Keratinocyte (primary cell): ENCODE results near the gene DLG5. TPM values are rescaled to one million over a fixed set of nuclear protein-coding genes. Genes with fewer than 3 reads are reported as not detected.

Experiments
- DNase-seq: peaks from one replicate; pipeline ENCODE4 v3.0.0-alpha.2; 2011; ENCODE audit warnings: low read depth, missing footprints, low spot score
- FAIRE-seq: peaks from 2 replicates; lab custom pipeline; 2011; peaks lifted over from hg19 to GRCh38; lab: Jason Lieb, UNC
- H2AFZ ChIP-seq: 2 replicates; pipeline ENCODE4 v1.6.0; 2012; ENCODE audit warnings: low read length, control low read depth, inconsistent platforms; ENCODE audit not compliant: control insufficient read depth
- H3K27ac ChIP-seq: 2 replicates; pipeline ENCODE4 v1.5.1; 2011; ENCODE audit warnings: low read length; ENCODE audit not compliant: control insufficient read depth, insufficient read depth
- H3K27me3 ChIP-seq: 3 replicates; pipeline ENCODE4 v1.6.0; 2011; ENCODE audit warnings: low read length; ENCODE audit not compliant: control insufficient read depth, insufficient read depth; ENCODE audit errors: extremely low read depth
- H3K36me3 ChIP-seq, 2 experiments: 2 replicates in 1 of 2; 3 replicates in 1 of 2; pipeline ENCODE4 v1.5.1; 2011; ENCODE audit warnings: low read length in 2 of 2, mild to moderate bottlenecking in 1 of 2; ENCODE audit not compliant: control insufficient read depth in 2 of 2, insufficient read depth in 2 of 2; ENCODE audit errors: extremely low read depth in 1 of 2
- H3K4me1 ChIP-seq: 3 replicates; pipeline ENCODE4 v1.5.1; 2011; ENCODE audit warnings: low read length; ENCODE audit not compliant: control insufficient read depth, insufficient read depth; ENCODE audit errors: extremely low read depth
- H3K4me2 ChIP-seq: 3 replicates; pipeline ENCODE4 v1.6.0; 2011; ENCODE audit warnings: low read depth, low read length; ENCODE audit not compliant: control insufficient read depth, insufficient read depth; ENCODE audit errors: extremely low read depth
- H3K4me3 ChIP-seq, 3 experiments: fragments of 200-600 bp in 1 of 3; sonication (generic) in 1 of 3; 2 replicates in 2 of 3; 3 replicates in 1 of 3; pipeline ENCODE4 v1.5.1; 2011 to 2016; ENCODE audit warnings: low read length in 3 of 3, mild to moderate bottlenecking in 3 of 3, control low read depth in 2 of 3, inconsistent platforms in 1 of 3, low read depth in 1 of 3, mixed read lengths in 1 of 3, mixed run types in 1 of 3, moderate library complexity in 1 of 3; ENCODE audit not compliant: control insufficient read depth in 2 of 3, insufficient read depth in 2 of 3; ENCODE audit errors: extremely low read depth in 1 of 3
- H3K79me2 ChIP-seq: 2 replicates; pipeline ENCODE4 v1.6.0; 2012; ENCODE audit warnings: low read length; ENCODE audit not compliant: control insufficient read depth, insufficient read depth
- H3K9ac ChIP-seq: 3 replicates; pipeline ENCODE4 v1.6.0; 2011; ENCODE audit warnings: low read length; ENCODE audit not compliant: control insufficient read depth, insufficient read depth; ENCODE audit errors: extremely low read depth
- H3K9me1 ChIP-seq: 3 replicates; pipeline ENCODE4 v1.6.0; 2011; ENCODE audit warnings: low read length; ENCODE audit not compliant: control insufficient read depth, insufficient read depth; ENCODE audit errors: extremely low read depth
- H3K9me3 ChIP-seq: 2 replicates; pipeline ENCODE4 v1.5.1; 2012; ENCODE audit warnings: low read depth, low read length; ENCODE audit not compliant: control insufficient read depth
- H4K20me1 ChIP-seq: 3 replicates; pipeline ENCODE4 v1.6.0; 2011; ENCODE audit warnings: low read length; ENCODE audit not compliant: control insufficient read depth, insufficient read depth; ENCODE audit errors: extremely low read depth
- EZH2 ChIP-seq: IDR thresholded peaks from one replicate; pipeline ENCODE4 v1.6.1; 2012; ENCODE audit warnings: inconsistent platforms, mild to moderate bottlenecking, low read length, moderate library complexity
- dilution Hi-C: fragments of 300-500 bp; cut with MboI; formaldehyde crosslinking; loops from one replicate; pipeline ENCODE4 v1.7.0; 2020; ENCODE audit warnings: low sequenced_read_pairs; ENCODE audit not compliant: extremely low pct_ligation_motif_present
- polyA plus RNA-seq, 5 experiments: library from polyadenylated mRNA; depleted of rRNA in 3 of 5; stranded (reverse) in 3 of 5; stranded (forward) in 1 of 5; unstranded in 1 of 5; fragments of >200 nt; gene quantifications; 1 replicate in 1 of 5; 2 replicates in 3 of 5; 3 replicates in 1 of 5; pipeline versions ENCODE4 v1.2.1 to v1.2.3, GENCODE V29; 2011 to 2012; ENCODE audit warnings: missing spikeins in 2 of 5, low read depth in 1 of 5, low replicate concordance in 1 of 5
- TF ChIP-seq, protein P1 (sequence below), 3 experiments: IDR thresholded peaks in 1 of 3; conservative IDR thresholded peaks in 1 of 3; optimal IDR thresholded peaks in 1 of 3; 2 replicates in 2 of 3; 3 replicates in 1 of 3; pipeline versions ENCODE3 to v1.5.1; 2011; ENCODE audit warnings: low read length in 3 of 3, mild to moderate bottlenecking in 3 of 3, moderate library complexity in 2 of 3, control low read depth in 1 of 3, inconsistent platforms in 1 of 3; ENCODE audit not compliant: insufficient read depth in 2 of 3; ENCODE audit errors: extremely low read depth in 1 of 3

The DLG5 gene
- polyA plus RNA-seq, 1 donor (not counting 4 experiments of a cell fraction or from before 2014, with no cell fraction given), result 17.2 TPM

GRCh38 chr10:77855404-77856155 lies 71.0 kb downstream of the DLG5 start:
- FAIRE-seq, result no peak
- Histone ChIP-seq H3K4me3 (no peak overlapping the region), H3K36me3 (peaks cover 4 to 33% of the 10 kb centered on the region in 2 experiments), H3K9me1 (peaks cover 7% of the 10 kb centered on the region), H2AFZ (no peak overlapping the region), H3K27ac (peak overlapping the region; percentile 23), H3K79me2 (peaks cover 29% of the 10 kb centered on the region), H3K9ac (no peak overlapping the region), H4K20me1 (no peaks in the 10 kb centered on the region), H3K4me2 (peak overlapping the region; percentile 17), H3K4me1 (peaks cover 38% of the 10 kb centered on the region), H3K9me3 (no peaks in the 10 kb centered on the region), H3K27me3 (no peaks in the 10 kb centered on the region)
- no peak for DNase-seq
- TF ChIP-seq, protein P1, sequence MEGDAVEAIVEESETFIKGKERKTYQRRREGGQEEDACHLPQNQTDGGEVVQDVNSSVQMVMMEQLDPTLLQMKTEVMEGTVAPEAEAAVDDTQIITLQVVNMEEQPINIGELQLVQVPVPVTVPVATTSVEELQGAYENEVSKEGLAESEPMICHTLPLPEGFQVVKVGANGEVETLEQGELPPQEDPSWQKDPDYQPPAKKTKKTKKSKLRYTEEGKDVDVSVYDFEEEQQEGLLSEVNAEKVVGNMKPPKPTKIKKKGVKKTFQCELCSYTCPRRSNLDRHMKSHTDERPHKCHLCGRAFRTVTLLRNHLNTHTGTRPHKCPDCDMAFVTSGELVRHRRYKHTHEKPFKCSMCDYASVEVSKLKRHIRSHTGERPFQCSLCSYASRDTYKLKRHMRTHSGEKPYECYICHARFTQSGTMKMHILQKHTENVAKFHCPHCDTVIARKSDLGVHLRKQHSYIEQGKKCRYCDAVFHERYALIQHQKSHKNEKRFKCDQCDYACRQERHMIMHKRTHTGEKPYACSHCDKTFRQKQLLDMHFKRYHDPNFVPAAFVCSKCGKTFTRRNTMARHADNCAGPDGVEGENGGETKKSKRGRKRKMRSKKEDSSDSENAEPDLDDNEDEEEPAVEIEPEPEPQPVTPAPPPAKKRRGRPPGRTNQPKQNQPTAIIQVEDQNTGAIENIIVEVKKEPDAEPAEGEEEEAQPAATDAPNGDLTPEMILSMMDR (optimal IDR thresholded peaks at IDR 0.05 in 1 of 3, IDR thresholded peaks at IDR 0.05 in 1 of 3, conservative IDR thresholded peaks at IDR 0.05 in 1 of 3; ENCODE audit: extremely low read depth in 1 of 3, insufficient read depth in 2 of 3, low read length in 3 of 3), result no peak
- no peak for TF ChIP-seq EZH2
- dilution Hi-C loops, result no loop called here

GRCh38 chr10:77854115-77854514 lies 72.4 kb downstream of the DLG5 start:
- Histone ChIP-seq H3K9me1 (peaks cover 7% of the 10 kb centered on the region), H3K4me1 (peaks cover 43% of the 10 kb centered on the region), H3K27me3 (no peaks in the 10 kb centered on the region), H3K4me2 (no peak overlapping the region), H4K20me1 (no peaks in the 10 kb centered on the region), H3K79me2 (peaks cover 29% of the 10 kb centered on the region), H2AFZ (no peak overlapping the region), H3K27ac (peak overlapping the region; percentile 8), H3K4me3 (no peak overlapping the region), H3K36me3 (peaks cover 1 to 38% of the 10 kb centered on the region in 2 experiments), H3K9me3 (no peaks in the 10 kb centered on the region), H3K9ac (peak overlapping the region; percentile 31)
- FAIRE-seq, result no peak
- no peak for TF ChIP-seq EZH2
- TF ChIP-seq, protein P1 (optimal IDR thresholded peaks at IDR 0.05 in 1 of 3, IDR thresholded peaks at IDR 0.05 in 1 of 3, conservative IDR thresholded peaks at IDR 0.05 in 1 of 3; ENCODE audit: extremely low read depth in 1 of 3, insufficient read depth in 2 of 3, low read length in 3 of 3), result no peak
- dilution Hi-C loops, result no loop called here
- no peak for DNase-seq
